ACC112 (cell line): ENCODE measurements around the gene SND1.

Source experiments
- H2AFZ ChIP-seq: fragments of 200-600 bp; sonication (generic); one replicate; pipeline ENCODE4 v1.6.0; 2017; ENCODE audit warnings: antibody characterized with exemption, low read length; ENCODE audit not compliant: unreplicated experiment
- H3K27ac ChIP-seq: fragments of 200-600 bp; sonication (generic); 2 replicates; pipeline ENCODE4 v1.5.1; 2014; ENCODE audit warnings: low read depth, mild to moderate bottlenecking, antibody characterized with exemption, low read length, moderate library complexity
- H3K27me3 ChIP-seq: fragments of 200-600 bp; sonication (generic); 2 replicates; pipeline ENCODE4 v1.6.1; 2014; ENCODE audit warnings: mild to moderate bottlenecking, antibody characterized with exemption, low read length, moderate library complexity, mixed read lengths; ENCODE audit not compliant: insufficient read depth
- H3K36me3 ChIP-seq: fragments of 200-600 bp; sonication (generic); 2 replicates; pipeline ENCODE4 v1.6.1; 2016; ENCODE audit warnings: mild to moderate bottlenecking, antibody characterized with exemption, low read length, moderate library complexity, mixed read lengths; ENCODE audit not compliant: insufficient read depth
- H3K4me1 ChIP-seq: fragments of 200-600 bp; sonication (generic); one replicate; pipeline ENCODE4 v1.6.1; 2016; ENCODE audit warnings: low read length, mixed read lengths; ENCODE audit not compliant: insufficient read depth, unreplicated experiment, control insufficient read depth
- H3K4me3 ChIP-seq: fragments of 200-600 bp; sonication (generic); 2 replicates; pipeline ENCODE4 v1.5.1; 2014; ENCODE audit warnings: mild to moderate bottlenecking, low read depth, low read length
- H3K79me2 ChIP-seq: fragments of 200-600 bp; sonication (generic); one replicate; pipeline ENCODE4 v1.6.0; 2016; ENCODE audit warnings: low read length; ENCODE audit not compliant: control insufficient read depth, unreplicated experiment, insufficient read depth

Gene SND1

DNA sequence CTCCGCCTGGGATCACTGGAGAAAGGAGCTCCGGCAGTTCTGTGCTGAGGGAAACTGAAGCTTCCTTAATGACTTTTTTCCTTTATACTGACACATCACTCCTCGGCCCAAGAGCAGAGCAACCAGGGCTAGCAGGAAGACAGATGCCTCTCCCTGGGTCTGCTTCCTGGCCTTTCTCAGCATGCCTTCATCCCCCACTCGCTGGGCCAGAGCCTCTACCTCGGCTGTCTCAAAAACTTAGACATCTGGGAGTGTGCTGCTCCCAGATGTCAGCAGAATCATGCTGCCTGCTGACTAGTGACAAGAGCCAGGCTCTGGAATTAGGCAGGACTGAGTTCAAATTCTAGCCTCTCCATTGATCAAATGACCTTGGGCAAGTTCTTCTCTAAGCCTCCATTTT is 403.6 kb downstream of the SND1 start:
- Histone ChIP-seq H3K27ac (no peak overlapping the region), H2AFZ (no peak overlapping the region), H3K36me3 (no peaks in the 10 kb centered on the region), H3K4me1 (peaks cover 22% of the 10 kb centered on the region), H3K79me2 (no peaks in the 10 kb centered on the region), H3K4me3 (no peak overlapping the region), H3K27me3 (no peaks in the 10 kb centered on the region)

DNA sequence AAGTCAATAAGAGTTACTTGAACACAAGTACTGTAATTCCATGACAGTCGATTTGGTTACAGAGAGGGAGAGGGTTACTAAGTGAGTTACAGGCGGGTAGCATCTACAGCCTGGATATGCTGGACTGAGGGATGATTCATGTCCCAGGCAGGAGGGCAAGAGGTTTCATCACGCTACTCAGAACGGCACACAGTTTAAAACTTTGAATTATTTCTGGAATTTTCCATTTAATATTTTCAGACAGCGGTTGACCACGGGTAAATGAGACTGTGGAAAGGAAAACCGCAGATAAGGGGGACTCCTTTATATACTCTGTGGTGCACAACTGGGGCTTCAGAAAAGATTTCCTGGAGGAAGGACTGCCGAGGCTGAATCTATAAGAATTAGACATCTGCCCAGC is 404.9 kb downstream of the SND1 start:
- Histone ChIP-seq H3K4me3 (no peak overlapping the region), H2AFZ (no peak overlapping the region), H3K79me2 (no peaks in the 10 kb centered on the region), H3K36me3 (no peaks in the 10 kb centered on the region), H3K4me1 (peaks cover 22% of the 10 kb centered on the region), H3K27ac (no peak overlapping the region), H3K27me3 (no peaks in the 10 kb centered on the region)

DNA sequence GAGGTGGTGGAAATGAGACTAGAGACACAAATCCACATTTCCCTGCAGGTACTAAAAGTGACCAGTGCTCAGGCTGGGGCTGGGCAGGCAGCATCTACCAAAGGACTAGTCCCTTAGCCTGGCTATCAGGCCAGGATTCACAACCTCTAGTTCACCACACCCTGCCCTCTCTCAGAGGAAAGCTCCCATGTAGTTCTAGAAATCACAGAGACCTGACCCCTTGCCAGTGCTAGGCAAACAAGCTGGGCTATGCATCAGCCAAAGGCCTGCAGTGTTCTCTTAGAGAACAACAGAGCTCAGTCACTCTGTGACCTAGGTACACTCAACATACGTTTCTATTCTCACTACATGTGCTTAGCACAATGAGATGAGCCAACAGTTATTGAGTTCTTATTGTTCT is 405.9 kb downstream of the SND1 start:
- Histone ChIP-seq H3K36me3 (no peaks in the 10 kb centered on the region), H2AFZ (no peak overlapping the region)

DNA sequence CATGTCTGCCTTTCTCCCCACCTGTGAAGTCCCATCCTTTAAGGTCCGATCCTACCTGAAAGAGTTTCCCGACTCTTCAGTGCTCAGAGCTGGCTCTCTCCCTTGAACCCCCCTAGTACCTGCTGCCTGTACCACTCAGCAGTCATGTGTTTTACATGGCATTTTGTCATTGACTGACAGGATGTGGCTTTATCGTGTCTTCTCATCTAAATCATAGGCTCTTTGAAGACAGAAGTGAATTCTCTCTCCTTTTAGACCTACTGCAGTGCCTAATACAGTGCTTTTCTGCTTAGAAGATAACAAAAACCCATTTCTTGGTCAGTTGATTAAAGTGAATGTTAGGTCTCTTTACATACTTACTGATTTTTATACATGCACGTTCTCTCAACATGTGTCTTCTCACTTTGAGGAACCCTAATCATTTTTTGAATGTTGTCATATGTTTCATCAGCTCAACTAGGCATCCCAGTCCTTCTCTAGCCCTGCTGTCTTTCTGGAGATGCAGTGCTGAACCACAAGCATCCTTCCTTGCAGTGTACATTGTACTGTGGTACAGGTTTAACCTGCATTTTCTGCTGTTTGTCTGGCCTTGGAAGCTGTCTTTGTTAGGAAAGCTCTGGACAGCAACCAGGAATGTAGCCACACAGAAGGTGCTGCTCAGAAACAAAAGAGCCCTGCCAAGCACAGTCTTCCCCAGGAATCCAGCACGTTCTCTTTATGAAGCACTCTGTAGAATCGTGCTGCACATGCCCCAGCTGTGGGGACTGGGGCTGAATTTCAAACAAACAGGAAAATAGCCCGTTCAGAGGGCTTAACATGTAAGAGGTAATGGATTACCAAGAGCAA is 407.4 kb downstream of the SND1 start:
- Histone ChIP-seq H3K4me3 (no peak overlapping the region), H3K27me3 (no peaks in the 10 kb centered on the region), H3K27ac (no peak overlapping the region), H3K36me3 (no peaks in the 10 kb centered on the region), H3K79me2 (no peaks in the 10 kb centered on the region), H3K4me1 (peaks cover 11% of the 10 kb centered on the region), H2AFZ (no peak overlapping the region)

More for the DNA sequence above, 405.9 kb downstream of the SND1 start:
- peaks cover 14% of the 10 kb centered on the region for H3K4me1 ChIP-seq
- no peaks in the 10 kb centered on the region for H3K79me2 ChIP-seq
- H3K4me3 ChIP-seq: no peak overlapping the region
- H3K27ac ChIP-seq: no peak overlapping the region
- H3K27me3 ChIP-seq: no peaks in the 10 kb centered on the region

DNA sequence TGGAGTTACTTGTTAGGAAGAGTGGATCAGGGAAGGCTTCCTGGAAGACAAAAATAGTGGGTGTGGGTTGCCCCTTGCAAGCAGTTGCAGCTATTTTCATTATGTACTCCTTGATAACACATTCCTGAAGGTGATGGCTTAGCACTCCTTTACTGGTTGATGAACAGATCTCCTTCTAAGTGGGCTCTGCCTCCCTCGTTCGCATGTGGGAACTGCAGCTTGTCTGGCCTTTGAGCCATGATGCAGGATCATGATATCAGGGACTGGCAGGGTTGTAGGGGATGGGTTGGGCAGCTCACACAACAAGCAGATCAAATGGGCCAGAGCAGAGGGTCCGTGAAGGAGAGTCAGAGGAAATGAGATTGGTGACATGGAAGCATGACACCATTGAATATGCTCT is 408.0 kb downstream of the SND1 start:
- no peak overlapping the region for H3K27ac ChIP-seq
- no peaks in the 10 kb centered on the region for H3K36me3 ChIP-seq
- no peak overlapping the region for H3K4me3 ChIP-seq
- H2AFZ ChIP-seq: no peak overlapping the region
- H3K79me2 ChIP-seq: no peaks in the 10 kb centered on the region
- peaks cover 11% of the 10 kb centered on the region for H3K4me1 ChIP-seq
- H3K27me3 ChIP-seq: no peaks in the 10 kb centered on the region

DNA sequence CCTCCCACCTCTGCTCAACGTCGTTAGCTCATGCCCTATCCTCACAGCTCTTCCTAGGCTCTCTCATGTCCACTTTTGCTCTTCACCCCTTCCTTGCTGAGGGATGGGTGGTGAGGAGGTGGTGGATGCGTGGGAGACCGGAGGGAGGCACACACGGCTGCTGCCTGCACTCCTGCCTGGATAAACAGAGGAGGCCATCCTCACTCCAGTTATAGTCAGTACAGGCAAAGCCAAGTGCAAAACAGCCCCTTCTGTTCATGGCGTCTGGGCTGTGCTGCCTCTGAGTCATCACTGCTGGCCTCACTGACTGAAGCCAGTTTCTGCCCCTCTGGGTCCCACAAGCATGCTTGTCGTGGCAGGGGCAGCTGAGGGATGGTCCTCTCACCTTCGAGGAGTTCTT is 411.1 kb downstream of the SND1 start:
- no peak overlapping the region for H2AFZ ChIP-seq
- no peaks in the 10 kb centered on the region for H3K79me2 ChIP-seq
- H3K36me3 ChIP-seq: no peaks in the 10 kb centered on the region
- no peak overlapping the region for H3K4me3 ChIP-seq
- no peak overlapping the region for H3K27ac ChIP-seq
- no peaks in the 10 kb centered on the region for H3K4me1 ChIP-seq
- H3K27me3 ChIP-seq: no peaks in the 10 kb centered on the region

DNA sequence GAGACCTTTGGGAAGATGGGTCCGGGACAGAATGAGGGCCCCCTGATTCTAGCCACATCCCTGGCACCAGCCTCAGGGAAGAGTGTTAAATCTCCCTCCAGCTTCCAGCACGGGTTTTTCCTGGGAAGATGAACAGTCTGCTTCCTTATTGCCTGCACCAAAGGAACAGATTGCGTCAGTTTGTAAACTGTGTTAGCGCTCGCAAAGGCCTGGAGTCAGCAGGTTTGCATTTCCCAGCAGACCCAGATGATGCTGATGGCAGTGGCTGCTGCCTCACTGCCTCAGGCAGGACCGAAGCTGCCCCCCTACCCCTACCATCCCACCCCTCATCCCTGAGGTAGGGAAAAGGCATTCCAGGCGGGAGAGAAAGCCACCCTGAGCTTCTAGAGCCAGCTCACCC is 413.9 kb downstream of the SND1 start:
- no peaks in the 10 kb centered on the region for H3K4me1 ChIP-seq
- no peaks in the 10 kb centered on the region for H3K27me3 ChIP-seq
- no peak overlapping the region for H3K27ac ChIP-seq
- H2AFZ ChIP-seq: no peak overlapping the region
- H3K4me3 ChIP-seq: no peak overlapping the region
- no peaks in the 10 kb centered on the region for H3K79me2 ChIP-seq
- no peaks in the 10 kb centered on the region for H3K36me3 ChIP-seq

DNA sequence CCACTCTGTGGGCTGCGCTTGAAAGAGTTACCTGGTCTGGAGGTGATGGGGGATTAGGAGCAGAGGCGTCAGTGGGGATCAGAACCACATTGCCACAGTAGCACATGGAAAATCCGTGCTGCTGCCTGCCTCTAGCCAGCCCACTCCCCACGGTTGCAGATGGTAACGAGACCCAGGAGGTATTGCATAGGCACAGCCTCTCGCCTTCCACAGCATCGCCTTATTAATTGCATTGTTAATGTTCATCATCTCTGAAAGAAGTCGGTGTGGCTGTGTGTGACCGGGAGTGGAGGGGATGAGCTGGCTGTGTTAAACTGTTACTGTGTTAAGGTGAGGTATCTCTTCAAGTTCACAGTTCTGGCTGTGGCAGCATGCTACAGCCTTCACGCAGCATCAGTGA is 414.4 kb downstream of the SND1 start:
- Histone ChIP-seq H3K27ac (no peak overlapping the region), H2AFZ (no peak overlapping the region), H3K79me2 (no peaks in the 10 kb centered on the region), H3K36me3 (no peaks in the 10 kb centered on the region), H3K27me3 (no peaks in the 10 kb centered on the region), H3K4me3 (no peak overlapping the region), H3K4me1 (no peaks in the 10 kb centered on the region)

DNA sequence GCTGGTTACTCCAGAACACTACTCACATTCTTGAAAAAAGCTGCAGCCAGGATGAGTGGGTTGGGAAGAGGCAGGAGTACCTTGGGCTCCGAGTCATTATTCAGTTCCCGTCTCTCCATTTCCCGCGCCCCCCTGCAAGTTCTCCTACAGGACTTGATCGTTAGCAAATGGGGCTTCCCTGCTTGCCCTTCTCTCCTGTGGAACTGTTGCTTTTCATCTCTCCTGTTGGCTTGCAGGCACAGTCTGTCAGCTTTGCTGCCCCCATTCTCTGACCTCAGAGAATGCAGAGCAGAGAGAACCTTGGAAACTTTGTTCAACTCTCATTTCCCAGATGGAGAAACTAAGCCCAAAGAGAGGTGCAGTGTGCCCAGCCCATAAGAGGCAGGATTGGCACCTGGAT is 414.9 kb downstream of the SND1 start:
- no peaks in the 10 kb centered on the region for H3K4me1 ChIP-seq
- H3K27me3 ChIP-seq: no peaks in the 10 kb centered on the region
- no peaks in the 10 kb centered on the region for H3K79me2 ChIP-seq
- no peak overlapping the region for H3K4me3 ChIP-seq
- no peak overlapping the region for H2AFZ ChIP-seq
- H3K27ac ChIP-seq: no peak overlapping the region
- H3K36me3 ChIP-seq: no peaks in the 10 kb centered on the region

DNA sequence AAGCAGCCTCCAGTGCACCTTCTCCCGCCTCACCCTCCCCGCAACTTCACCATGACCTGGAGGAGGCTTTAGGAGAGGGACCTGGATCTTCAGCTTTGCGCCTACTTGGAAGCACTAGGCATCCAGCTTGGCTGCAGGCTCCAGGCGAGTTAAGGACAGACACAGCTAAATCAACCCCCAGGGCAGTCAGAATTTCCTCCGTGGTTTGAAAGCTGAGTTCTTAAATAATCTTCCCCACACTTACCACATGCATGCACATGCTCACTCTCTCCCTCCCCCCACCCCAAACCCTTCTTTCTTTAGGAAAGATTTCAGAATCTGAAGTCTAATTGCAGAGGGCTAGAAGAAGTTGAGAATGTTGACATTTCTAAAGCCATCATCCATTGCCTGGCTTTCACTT is 416.0 kb downstream of the SND1 start:
- Histone ChIP-seq H3K79me2 (no peaks in the 10 kb centered on the region), H3K27ac (no peak overlapping the region), H3K27me3 (no peaks in the 10 kb centered on the region), H3K4me3 (no peak overlapping the region), H2AFZ (no peak overlapping the region), H3K36me3 (no peaks in the 10 kb centered on the region), H3K4me1 (no peaks in the 10 kb centered on the region)

DNA sequence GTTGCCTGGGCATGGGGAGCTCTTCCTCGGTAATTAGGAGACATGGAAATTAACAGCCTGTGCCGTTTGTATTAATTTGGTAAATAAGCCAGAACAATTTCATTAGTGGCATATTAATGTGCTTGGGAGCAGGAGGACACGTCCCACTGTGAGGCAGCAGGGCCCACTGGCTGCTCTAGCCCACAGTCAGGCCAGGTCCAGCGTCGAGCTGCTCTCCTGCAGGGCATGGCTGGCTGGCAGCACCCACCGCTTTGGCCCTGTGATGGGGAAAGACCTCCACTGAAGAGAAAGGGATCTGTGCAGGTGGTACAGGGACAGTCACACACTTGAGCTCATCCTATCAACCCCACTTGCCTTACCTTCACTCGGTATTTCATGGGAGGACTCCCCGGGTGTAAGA is 416.8 kb downstream of the SND1 start:
- Histone ChIP-seq H3K4me3 (no peak overlapping the region), H3K36me3 (no peaks in the 10 kb centered on the region), H3K27me3 (no peaks in the 10 kb centered on the region), H3K79me2 (no peaks in the 10 kb centered on the region), H3K4me1 (no peaks in the 10 kb centered on the region), H3K27ac (no peak overlapping the region), H2AFZ (no peak overlapping the region)
